Measurements from ENCODE around the gene ZNF423.

Gene ZNF423

GRCh38 chr16:49837688-49838410, 18.1 kb downstream of the ZNF423 start:
- H3K9ac ChIP-seq, result no peak overlapping the region
- no peaks in the 10 kb centered on the region for H3K9me3 ChIP-seq (ENCODE audit: control insufficient read depth, low read length)
- H2AFZ ChIP-seq, result no peak overlapping the region
- H3K79me2 ChIP-seq, result peaks cover 10% of the 10 kb centered on the region
- no peak for TF ChIP-seq CTCF (IDR thresholded peaks at IDR 0.05)
- no peak overlapping the region for H3K4me3 ChIP-seq (ENCODE audit: low read depth, low read length)
- peaks cover 7% of the 10 kb centered on the region for H3K4me1 ChIP-seq
- H3K36me3 ChIP-seq (ENCODE audit: control insufficient read depth, insufficient read depth, low read length), result no peaks in the 10 kb centered on the region
- no peak overlapping the region for H3K4me2 ChIP-seq (ENCODE audit: low read length)
- no peaks in the 10 kb centered on the region for H3K27me3 ChIP-seq (ENCODE audit: control insufficient read depth, insufficient read depth, low read length)
- H3K27ac ChIP-seq, result no peak overlapping the region

- Histone ChIP-seq H3K9ac (no peak overlapping the region), H3K79me2 (peaks cover 10% of the 10 kb centered on the region), H3K27me3 (ENCODE audit: control insufficient read depth, insufficient read depth, low read length) (no peaks in the 10 kb centered on the region), H3K9me3 (ENCODE audit: control insufficient read depth, low read length) (no peaks in the 10 kb centered on the region), H3K36me3 (ENCODE audit: control insufficient read depth, insufficient read depth, low read length) (no peaks in the 10 kb centered on the region), H3K4me3 (ENCODE audit: low read depth, low read length) (no peak overlapping the region), H3K4me2 (ENCODE audit: low read length) (no peak overlapping the region), H3K4me1 (peaks cover 7% of the 10 kb centered on the region), H2AFZ (no peak overlapping the region), H3K27ac (no peak overlapping the region)
- no peak for TF ChIP-seq CTCF (IDR thresholded peaks at IDR 0.05)
These were observed 19.2 kb downstream of the ZNF423 start for GRCh38 chr16:49836668-49837067.

- TF ChIP-seq CTCF (IDR thresholded peaks at IDR 0.05), result no peak
- Histone ChIP-seq H3K36me3 (ENCODE audit: control insufficient read depth, insufficient read depth, low read length) (no peaks in the 10 kb centered on the region), H3K27ac (no peak overlapping the region), H3K79me2 (peaks cover 10% of the 10 kb centered on the region), H3K27me3 (ENCODE audit: control insufficient read depth, insufficient read depth, low read length) (no peaks in the 10 kb centered on the region), H3K9me3 (ENCODE audit: control insufficient read depth, low read length) (no peaks in the 10 kb centered on the region), H3K9ac (no peak overlapping the region), H2AFZ (no peak overlapping the region), H3K4me2 (ENCODE audit: low read length) (no peak overlapping the region), H3K4me1 (peaks cover 7% of the 10 kb centered on the region), H3K4me3 (ENCODE audit: low read depth, low read length) (no peak overlapping the region)
These were observed 19.7 kb downstream of the ZNF423 start for GRCh38 chr16:49836218-49836617.

- Histone ChIP-seq H3K4me2 (ENCODE audit: low read length) (no peak overlapping the region), H3K79me2 (peaks cover 10% of the 10 kb centered on the region), H3K4me1 (peaks cover 7% of the 10 kb centered on the region), H3K9me3 (ENCODE audit: control insufficient read depth, low read length) (no peaks in the 10 kb centered on the region), H3K9ac (no peak overlapping the region), H3K4me3 (ENCODE audit: low read depth, low read length) (no peak overlapping the region), H3K27ac (peak overlapping the region; percentile 54), H3K27me3 (ENCODE audit: control insufficient read depth, insufficient read depth, low read length) (no peaks in the 10 kb centered on the region), H2AFZ (no peak overlapping the region), H3K36me3 (ENCODE audit: control insufficient read depth, insufficient read depth, low read length) (no peaks in the 10 kb centered on the region)
- no peak for TF ChIP-seq CTCF (IDR thresholded peaks at IDR 0.05)
These were observed 20.6 kb downstream of the ZNF423 start for GRCh38 chr16:49835161-49835777.
